Vagina (tissue), 2 donors: ENCODE data around the gene HDX. TPM values are rescaled to one million over a fixed set of nuclear protein-coding genes. Genes with fewer than 3 reads are reported as not detected.
A peak's percentile ranks its signal among the peaks of the same experiment; 100 is the strongest.
"Not testable (repeated sequence)": the region's sequence is repeated elsewhere in the genome, so short reads cannot be mapped to it uniquely, and the experiment has no call there.

Experiments
- DNase-seq, 2 donors: peaks; one replicate each; pipeline ENCODE4 v3.0.0-alpha.2; 2017; ENCODE audit errors: extremely low spot score in 2 of 2
- H3K27ac ChIP-seq: fragments of 200-600 bp; sonication (generic); one replicate; pipeline ENCODE4 v1.5.1; 2019
- H3K27me3 ChIP-seq: fragments of 200-600 bp; sonication (generic); one replicate; pipeline ENCODE4 v1.5.1; 2019
- H3K36me3 ChIP-seq, 2 donors: fragments of 200-600 bp; sonication (generic); one replicate each; pipeline ENCODE4 v1.5.1; 2017 to 2019
- H3K4me1 ChIP-seq: fragments of 200-600 bp; sonication (generic); one replicate; pipeline ENCODE4 v1.5.1; 2019
- H3K4me3 ChIP-seq, 2 donors: fragments of 200-600 bp; sonication (generic); 1 replicate in 1 of 2; 2 replicates in 1 of 2; pipeline ENCODE4 v1.5.1; 2016 to 2019
- H3K9me3 ChIP-seq: fragments of 200-600 bp; sonication (generic); one replicate; pipeline ENCODE4 v1.5.1; 2019
- CTCF ChIP-seq, 3 experiments: fragments of 450-650 bp in 2 of 3; fragments of 200-600 bp in 1 of 3; sonication (generic) in 1 of 3; IDR thresholded peaks; one replicate each; pipeline ENCODE4 v1.5.1; 2017 to 2019; ENCODE audit warnings: antibody characterized with exemption in 3 of 3, mild to moderate bottlenecking in 2 of 3, moderate library complexity in 2 of 3
- POLR2A ChIP-seq, 2 donors: fragments of 450-650 bp; IDR thresholded peaks; one replicate each; pipeline ENCODE4 v1.6.1; 2017; ENCODE audit warnings: antibody characterized with exemption in 2 of 2, mild to moderate bottlenecking in 2 of 2, moderate library complexity in 2 of 2
- POLR2AphosphoS5 ChIP-seq, 2 donors: sonication (generic); formaldehyde crosslinking; IDR thresholded peaks; one replicate each; pipeline ENCODE4 v1.9.0; 2017; ENCODE audit warnings: antibody characterized with exemption in 2 of 2, mild to moderate bottlenecking in 2 of 2, low read depth in 1 of 2; ENCODE audit not compliant: insufficient read depth in 1 of 2
- intact Hi-C: fragments of 100-400 bp; cut with DNase I; formaldehyde crosslinking; loops from one replicate; pipeline ENCODE4 v1.15.1; 2023
- total RNA-seq: library from RNA; depleted of rRNA; stranded (reverse); fragments of >200 nt; gene quantifications from one replicate; pipeline ENCODE4 v1.2.3, GENCODE V29; 2016

The HDX gene
- 4.4 TPM for total RNA-seq

- TF ChIP-seq CTCF (IDR thresholded peaks at IDR 0.05) (no peak), POLR2A (IDR thresholded peaks at IDR 0.05) (no peak), POLR2AphosphoS5 (IDR thresholded peaks at IDR 0.05; ENCODE audit: insufficient read depth in 1 of 2, low read depth in 1 of 2) (peak; percentile 31 to 38)
- peak within 1 kb of the TSS; percentile 85 for H3K27ac ChIP-seq
Measured at GRCh38 chrX:84501798-84502628, at the start of gene HDX. HDX (minus strand) TSS chrX:84502453; CDS start chrX:84475397, 27,056 bp downstream.

DNA sequence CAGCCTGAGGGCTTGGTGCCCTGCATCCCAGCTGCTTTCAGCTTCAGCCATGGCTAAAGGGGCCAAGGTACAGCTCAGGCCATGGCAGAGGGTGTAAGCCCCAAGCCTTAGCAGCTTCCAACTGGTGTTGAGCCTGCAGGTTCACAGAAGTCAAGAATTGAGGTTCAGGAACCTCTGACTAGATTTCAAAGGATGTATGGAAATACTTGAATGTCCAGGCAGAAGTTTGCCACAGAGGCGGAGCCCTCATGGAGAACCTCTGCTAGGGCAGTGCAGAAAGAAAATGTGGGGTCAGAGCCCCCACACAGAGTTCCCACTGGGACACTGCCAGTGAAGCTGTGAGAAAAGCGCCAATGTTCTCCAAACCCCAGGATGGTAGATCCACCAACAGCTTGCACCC, 39.1 kb upstream of the HDX start:
- intact Hi-C loops, H3K9me3 ChIP-seq, H3K4me1 ChIP-seq, H3K27ac ChIP-seq, H3K27me3 ChIP-seq, DNase-seq, H3K36me3 ChIP-seq, H3K4me3 ChIP-seq: not testable (repeated sequence)

More at GRCh38 chrX:84501798-84502628, at the start of gene HDX:
- intact Hi-C loops: no loop called here
- Histone ChIP-seq H3K9me3 (no peaks in the 10 kb centered on the region), H3K36me3 (no peaks in the 10 kb centered on the region), H3K27me3 (no peaks in the 10 kb centered on the region), H3K4me1 (no peaks in the 10 kb centered on the region), H3K4me3 (peak within 1 kb of the TSS; percentile 42 to 52)
- DNase-seq: peak in 1 of 2 donors; percentile 90

DNA sequence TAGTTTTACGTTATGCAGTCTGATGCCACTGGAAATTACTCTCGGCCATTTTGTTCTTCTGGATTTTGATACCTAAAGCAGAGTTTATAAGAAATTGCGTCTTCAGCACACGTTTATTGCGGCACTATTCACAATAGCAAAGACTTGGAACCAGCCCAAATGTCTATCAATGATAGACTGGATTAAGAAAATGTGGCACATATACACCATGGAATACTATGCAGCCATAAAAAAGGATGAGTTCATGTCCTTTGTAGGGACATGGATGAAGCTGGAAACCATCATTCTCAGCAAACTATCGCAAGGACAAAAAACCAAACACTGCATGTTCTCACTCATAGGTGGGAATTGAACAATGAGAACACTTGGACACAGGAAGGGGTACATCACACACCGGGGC, 35.4 kb upstream of the HDX start:
- H3K9me3 ChIP-seq, H3K27me3 ChIP-seq, intact Hi-C loops, H3K4me3 ChIP-seq, H3K4me1 ChIP-seq, DNase-seq, H3K36me3 ChIP-seq, H3K27ac ChIP-seq: not testable (repeated sequence)

DNA sequence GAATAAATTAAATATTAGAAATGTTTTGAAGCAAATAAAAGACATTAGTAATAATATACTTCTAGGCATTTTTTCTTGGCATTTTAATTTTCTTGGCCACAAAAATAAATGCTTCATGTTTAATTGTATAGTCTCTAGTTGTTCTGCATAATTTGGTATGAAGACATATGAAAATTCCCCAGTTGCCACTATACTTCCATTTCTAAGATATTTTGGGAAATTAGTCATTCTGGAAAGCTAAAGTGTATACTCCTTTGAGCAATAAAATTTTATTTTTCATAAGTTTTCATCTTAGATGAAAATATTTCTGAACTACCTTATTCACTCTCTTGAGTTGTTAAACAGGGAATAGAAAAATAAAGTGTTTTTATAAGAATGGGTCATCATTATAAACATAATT, 13.8 kb downstream of the HDX start:
- Histone ChIP-seq H3K4me3 (no peak overlapping the region), H3K27me3 (no peaks in the 10 kb centered on the region), H3K27ac (no peak overlapping the region), H3K36me3 (no peaks in the 10 kb centered on the region), H3K9me3 (no peaks in the 10 kb centered on the region), H3K4me1 (no peaks in the 10 kb centered on the region)
- TF ChIP-seq POLR2AphosphoS5 (IDR thresholded peaks at IDR 0.05; ENCODE audit: insufficient read depth in 1 of 2, low read depth in 1 of 2): no peak
- no peak for TF ChIP-seq CTCF (IDR thresholded peaks at IDR 0.05)
- TF ChIP-seq POLR2A (IDR thresholded peaks at IDR 0.05): no peak
- intact Hi-C loops: no loop called here
- no peak for DNase-seq

DNA sequence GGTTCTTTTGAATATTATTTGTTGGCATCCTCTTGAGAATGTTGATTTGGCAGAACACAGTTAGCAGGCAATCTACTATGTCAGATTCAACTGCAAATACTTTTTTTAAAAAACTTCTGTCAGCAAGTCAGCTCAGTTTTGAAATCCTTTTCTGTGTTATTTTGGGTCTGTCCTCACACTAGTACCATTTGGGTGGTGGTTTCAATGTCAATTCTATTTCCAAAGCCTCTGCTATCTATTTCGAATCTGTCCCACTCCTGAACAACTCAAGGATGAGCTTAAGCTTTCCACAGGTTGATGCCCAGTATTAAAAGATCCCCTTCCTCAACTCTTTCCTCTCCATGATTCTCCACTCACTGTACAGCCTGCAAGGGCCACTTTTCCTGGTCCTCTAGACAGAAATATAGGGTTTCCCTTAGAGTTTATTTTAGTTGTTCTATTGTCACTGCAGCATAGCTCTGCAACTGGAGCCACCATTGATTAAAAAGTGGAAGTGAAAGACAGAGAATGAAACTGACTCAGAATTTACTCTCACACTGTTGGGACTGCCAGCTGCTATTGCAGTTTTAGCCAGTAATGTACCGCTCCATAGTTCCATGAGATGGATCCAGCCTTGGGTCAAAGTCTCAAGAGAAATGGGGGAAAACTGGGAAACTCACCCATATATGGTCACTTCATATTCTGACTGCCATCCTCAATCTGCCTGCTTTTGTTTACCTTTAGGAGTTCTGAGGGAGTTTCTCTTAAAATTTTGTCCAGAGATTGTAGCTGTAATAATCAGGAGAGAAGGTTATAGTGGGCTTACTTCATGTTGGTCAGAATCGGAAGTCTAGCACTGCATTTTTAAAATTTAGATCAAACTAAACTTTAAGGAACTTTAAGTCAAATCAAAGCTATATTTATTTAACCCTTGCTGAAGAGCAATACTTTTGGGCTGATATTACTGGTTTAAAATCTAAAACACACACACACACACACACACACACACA, 14.6 kb downstream of the HDX start:
- H3K27ac ChIP-seq: no peak overlapping the region
- no peaks in the 10 kb centered on the region for H3K9me3 ChIP-seq
- no peak overlapping the region for H3K4me3 ChIP-seq
- H3K27me3 ChIP-seq: no peaks in the 10 kb centered on the region
- intact Hi-C loops: no loop called here
- H3K36me3 ChIP-seq: no peaks in the 10 kb centered on the region
- no peaks in the 10 kb centered on the region for H3K4me1 ChIP-seq
- no peak for DNase-seq
- TF ChIP-seq POLR2A (IDR thresholded peaks at IDR 0.05): no peak
- no peak for TF ChIP-seq POLR2AphosphoS5 (IDR thresholded peaks at IDR 0.05; ENCODE audit: insufficient read depth in 1 of 2, low read depth in 1 of 2)
- TF ChIP-seq CTCF (IDR thresholded peaks at IDR 0.05): no peak
